ENCODE measurements around the gene SHMT1.

The SHMT1 gene

DNA sequence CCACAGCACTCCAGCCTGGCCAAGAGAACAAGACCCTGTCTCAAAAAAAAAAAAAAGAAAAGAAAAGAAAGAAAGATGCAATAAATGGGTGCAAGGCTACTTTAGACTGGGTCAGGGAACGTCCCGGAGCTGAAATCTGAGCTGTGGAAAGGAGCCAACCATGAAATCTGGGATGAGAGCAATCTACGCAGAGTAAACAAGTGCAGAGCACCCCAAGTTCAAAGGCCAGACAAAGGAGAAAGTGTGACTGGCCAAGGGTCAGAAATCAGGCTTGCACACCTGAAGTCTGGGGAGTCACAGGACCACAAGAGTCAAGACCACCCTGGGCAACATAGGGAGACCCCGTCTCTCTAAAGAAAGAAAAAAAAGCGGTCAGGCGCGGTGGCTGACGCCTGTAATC, 2.8 kb downstream of the SHMT1 start (continued):
- TF ChIP-seq ZNF629 (tag by site-specific recombination; IDR thresholded peaks at IDR 0.05) (no peak), ZNF10 (tag by site-specific recombination; IDR thresholded peaks at IDR 0.05) (no peak)

- ChIA-PET POLR2A (no interaction called here), CTCF (no interaction called here)
- H3K4me3 ChIP-seq (ENCODE audit: low read depth, low read length) = no peak overlapping the region
- H3K27ac ChIP-seq (ENCODE audit: extremely low read depth, low read depth, low read length) = no peak overlapping the region
- no peaks in the 10 kb centered on the region for H3K4me1 ChIP-seq (ENCODE audit: control insufficient read depth, insufficient read depth, low read length)
- TF ChIP-seq ZNF610 (tag by site-specific recombination; IDR thresholded peaks at IDR 0.05; ENCODE audit: borderline replicate concordance) (no peak), MZF1 (tag by site-specific recombination; IDR thresholded peaks at IDR 0.05; ENCODE audit: borderline replicate concordance) (no peak), PRDM6 (tag by site-specific recombination; IDR thresholded peaks at IDR 0.05) (no peak), PBX3 (CRISPR knock-in tag; IDR thresholded peaks at IDR 0.05) (no peak), ZNF488 (tag by site-specific recombination; IDR thresholded peaks at IDR 0.05) (no peak), ZNF555 (tag by site-specific recombination; conservative IDR thresholded peaks at IDR 0.05) (no peak), GLI2 (tag by site-specific recombination; IDR thresholded peaks at IDR 0.05; ENCODE audit: borderline replicate concordance, low read depth) (no peak), ZNF654 (tag by site-specific recombination; IDR thresholded peaks at IDR 0.05; ENCODE audit: low read depth) (no peak), ZNF133 (tag by site-specific recombination; IDR thresholded peaks at IDR 0.05) (no peak), MEIS1 (CRISPR knock-in tag; IDR thresholded peaks at IDR 0.05; ENCODE audit: borderline replicate concordance) (no peak), ZNF600 (tag by site-specific recombination; IDR thresholded peaks at IDR 0.05) (no peak), ZNF311 (tag by site-specific recombination; IDR thresholded peaks at IDR 0.05; ENCODE audit: borderline replicate concordance) (no peak), TCF7L2 (IDR thresholded peaks at IDR 0.05; ENCODE audit: borderline replicate concordance, low read depth, low read length) (no peak)
- TF ChIP-seq, protein P1, sequence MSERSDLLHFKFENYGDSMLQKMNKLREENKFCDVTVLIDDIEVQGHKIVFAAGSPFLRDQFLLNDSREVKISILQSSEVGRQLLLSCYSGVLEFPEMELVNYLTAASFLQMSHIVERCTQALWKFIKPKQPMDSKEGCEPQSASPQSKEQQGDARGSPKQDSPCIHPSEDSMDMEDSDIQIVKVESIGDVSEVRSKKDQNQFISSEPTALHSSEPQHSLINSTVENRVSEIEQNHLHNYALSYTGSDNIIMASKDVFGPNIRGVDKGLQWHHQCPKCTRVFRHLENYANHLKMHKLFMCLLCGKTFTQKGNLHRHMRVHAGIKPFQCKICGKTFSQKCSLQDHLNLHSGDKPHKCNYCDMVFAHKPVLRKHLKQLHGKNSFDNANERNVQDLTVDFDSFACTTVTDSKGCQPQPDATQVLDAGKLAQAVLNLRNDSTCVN (tag by site-specific recombination; optimal IDR thresholded peaks at IDR 0.05) = no peak
- TF ChIP-seq, protein P2, sequence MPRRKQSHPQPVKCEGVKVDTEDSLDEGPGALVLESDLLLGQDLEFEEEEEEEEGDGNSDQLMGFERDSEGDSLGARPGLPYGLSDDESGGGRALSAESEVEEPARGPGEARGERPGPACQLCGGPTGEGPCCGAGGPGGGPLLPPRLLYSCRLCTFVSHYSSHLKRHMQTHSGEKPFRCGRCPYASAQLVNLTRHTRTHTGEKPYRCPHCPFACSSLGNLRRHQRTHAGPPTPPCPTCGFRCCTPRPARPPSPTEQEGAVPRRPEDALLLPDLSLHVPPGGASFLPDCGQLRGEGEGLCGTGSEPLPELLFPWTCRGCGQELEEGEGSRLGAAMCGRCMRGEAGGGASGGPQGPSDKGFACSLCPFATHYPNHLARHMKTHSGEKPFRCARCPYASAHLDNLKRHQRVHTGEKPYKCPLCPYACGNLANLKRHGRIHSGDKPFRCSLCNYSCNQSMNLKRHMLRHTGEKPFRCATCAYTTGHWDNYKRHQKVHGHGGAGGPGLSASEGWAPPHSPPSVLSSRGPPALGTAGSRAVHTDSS (tag by site-specific recombination; IDR thresholded peaks at IDR 0.05) = no peak
- peaks cover 64 to 68% of the 10 kb centered on the region in 2 experiments for H3K36me3 ChIP-seq (ENCODE audit: control insufficient read depth in 2 of 2, insufficient read depth in 1 of 2, low read length in 2 of 2)
- H3K9me3 ChIP-seq (ENCODE audit: control insufficient read depth, insufficient read depth, low read depth, low read length) = no peaks in the 10 kb centered on the region
These were observed 6.7 kb downstream of the SHMT1 start for GRCh38 chr17:18356624-18357023.

DNA sequence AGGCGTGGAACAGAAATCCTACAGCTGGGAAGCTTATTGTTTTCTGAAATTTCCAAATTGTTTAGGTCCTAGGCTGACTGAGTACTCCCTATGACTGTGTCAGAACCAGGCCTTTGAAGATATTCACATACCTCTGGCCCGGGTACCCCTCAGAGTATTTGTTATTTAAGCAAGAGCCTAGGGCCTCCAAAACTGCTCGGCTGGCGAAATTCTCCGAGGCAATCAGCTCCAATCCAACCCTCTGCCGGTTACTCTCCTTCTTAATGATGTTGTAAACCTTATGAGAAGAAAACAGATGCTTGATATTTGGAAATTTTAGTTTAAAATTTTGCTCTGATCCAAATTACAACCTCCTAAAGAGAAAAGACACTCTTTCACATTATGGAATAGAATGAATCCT, 9.8 kb downstream of the SHMT1 start:
- no peak overlapping the region for H3K4me3 ChIP-seq (ENCODE audit: low read depth, low read length)
- no peak overlapping the region for H3K27ac ChIP-seq (ENCODE audit: extremely low read depth, low read depth, low read length)
- no peaks in the 10 kb centered on the region for H3K4me1 ChIP-seq (ENCODE audit: control insufficient read depth, insufficient read depth, low read length)
- no peaks in the 10 kb centered on the region for H3K9me3 ChIP-seq (ENCODE audit: control insufficient read depth, insufficient read depth, low read depth, low read length)
- ChIA-PET POLR2A (no interaction called here), CTCF (interaction anchor here (1.2 kb wide), 1 partner anchor 8 kb away, joined by 6 read pairs; no protein-coding TSS in a partner anchor)
- H3K36me3 ChIP-seq (ENCODE audit: control insufficient read depth in 2 of 2, insufficient read depth in 1 of 2, low read length in 2 of 2) = peaks cover 60 to 75% of the 10 kb centered on the region in 2 experiments
- TF ChIP-seq ZNF701 (tag by site-specific recombination; IDR thresholded peaks at IDR 0.05) = no peak
- no peak for TF ChIP-seq ZNF146 (tag by site-specific recombination; IDR thresholded peaks at IDR 0.05)
- TF ChIP-seq ZNF621 (tag by site-specific recombination; IDR thresholded peaks at IDR 0.05) = no peak
- TF ChIP-seq ZNF239 (tag by site-specific recombination; IDR thresholded peaks at IDR 0.05) = no peak
- no peak for TF ChIP-seq ZSCAN30 (tag by site-specific recombination; IDR thresholded peaks at IDR 0.05)
- TF ChIP-seq PATZ1 (tag by site-specific recombination; IDR thresholded peaks at IDR 0.05) = no peak
- no peak for TF ChIP-seq ZNF776 (tag by site-specific recombination; IDR thresholded peaks at IDR 0.05; ENCODE audit: borderline replicate concordance)
- no peak for TF ChIP-seq HOXA7 (CRISPR knock-in tag; IDR thresholded peaks at IDR 0.05; ENCODE audit: borderline replicate concordance)

Measured in HEK293 (cell line).